ENCODE data around the gene PA2G4. TPM values are rescaled to one million over a fixed set of nuclear protein-coding genes. Genes with fewer than 3 reads are reported as not detected.
"Not testable (repeated sequence)": the region's sequence is repeated elsewhere in the genome, so short reads cannot be mapped to it uniquely, and the experiment has no call there.

The PA2G4 gene
- total RNA-seq, 1 donor from 2014 or later, result 364 TPM

- Mint-ChIP-seq H3K27ac (peak within 1 kb of the TSS; percentile 98), H3K36me3 (ENCODE audit: low read depth) (peaks cover 13% of the 10 kb centered on the region), H3K27me3 (ENCODE audit: low read depth) (no peaks in the 10 kb centered on the region), H3K4me1 (ENCODE audit: low read depth) (peaks cover 41% of the 10 kb centered on the region), H3K4me3 (ENCODE audit: low read depth) (peak within 1 kb of the TSS; percentile 95), H3K9me3 (no peaks in the 10 kb centered on the region)
- intact Hi-C loops (cut with micrococcal nuclease), result loop anchor here (1.0 to 5.0 kb wide), 4 partner anchors 26 to 70 kb away; partner anchors contain the start of genes NABP2, RNF41 and ZC3H10
- DNase-seq (ENCODE audit: low spot score), result peak; percentile 93
These were observed 47.9 kb downstream of the PA2G4 start, which contains the start of gene MYL6B for GRCh38 chr12:56152132-56152755. TSS of gene MYL6B (plus strand) at chr12:56152587. CDS start at chr12:56153919, 1,332 bp downstream.

DNA sequence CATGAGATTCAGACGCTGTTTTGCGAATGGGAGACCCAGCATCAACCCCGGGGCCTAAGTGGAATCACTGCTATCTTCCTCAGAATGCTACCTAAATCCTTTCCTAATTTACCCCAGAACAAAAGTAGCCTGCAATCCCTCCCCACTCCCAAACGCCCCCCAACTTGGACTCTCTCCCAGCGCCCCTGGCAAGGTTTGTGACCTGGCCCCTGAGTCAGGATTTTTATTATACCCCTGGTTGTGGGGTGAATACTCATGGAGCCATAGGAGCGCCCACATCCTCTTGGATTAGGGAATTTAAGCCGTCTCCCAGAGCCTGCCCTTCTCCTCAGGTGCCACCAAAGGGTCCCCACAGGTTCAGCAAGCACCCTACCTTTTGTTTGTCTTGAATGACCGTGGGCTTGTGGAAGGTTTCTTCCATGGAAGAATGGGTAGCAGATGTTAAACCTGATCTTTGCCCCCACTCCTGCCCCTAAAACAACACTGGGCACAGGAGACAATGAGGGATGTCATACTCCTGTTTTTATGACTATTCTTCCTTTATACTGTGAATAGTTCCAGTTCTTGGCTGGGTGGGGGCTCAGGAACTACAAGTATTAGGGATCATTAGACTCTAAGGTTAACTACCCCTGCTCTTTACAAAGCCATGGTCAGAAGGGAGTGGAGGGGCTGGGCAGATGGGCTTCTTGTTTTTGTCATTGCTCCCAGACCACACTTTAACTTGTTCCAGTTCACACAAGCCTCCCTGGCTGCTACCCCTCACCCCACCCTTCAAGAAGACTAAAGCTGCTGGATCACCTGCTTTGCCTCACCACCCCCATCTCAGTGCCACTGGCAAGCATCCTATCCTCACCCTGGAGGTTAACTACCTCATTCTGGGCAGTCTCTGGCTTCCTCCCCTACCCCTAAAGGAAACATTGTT is 48.7 kb downstream of the PA2G4 start:
- Mint-ChIP-seq H3K27me3 (ENCODE audit: low read depth) (no peaks in the 10 kb centered on the region), H3K9me3 (no peaks in the 10 kb centered on the region), H3K4me1 (ENCODE audit: low read depth) (peaks cover 44% of the 10 kb centered on the region), H3K4me3 (ENCODE audit: low read depth) (peak overlapping the region; percentile 95), H3K36me3 (ENCODE audit: low read depth) (peaks cover 16% of the 10 kb centered on the region), H3K27ac (peak overlapping the region; percentile 98)
- intact Hi-C loops (cut with micrococcal nuclease), result loop anchor here (1.0 to 5.0 kb wide), 4 partner anchors 27 to 69 kb away; partner anchors contain the start of genes NABP2, RNF41 and ZC3H10
- DNase-seq (ENCODE audit: low spot score), result no peak

DNA sequence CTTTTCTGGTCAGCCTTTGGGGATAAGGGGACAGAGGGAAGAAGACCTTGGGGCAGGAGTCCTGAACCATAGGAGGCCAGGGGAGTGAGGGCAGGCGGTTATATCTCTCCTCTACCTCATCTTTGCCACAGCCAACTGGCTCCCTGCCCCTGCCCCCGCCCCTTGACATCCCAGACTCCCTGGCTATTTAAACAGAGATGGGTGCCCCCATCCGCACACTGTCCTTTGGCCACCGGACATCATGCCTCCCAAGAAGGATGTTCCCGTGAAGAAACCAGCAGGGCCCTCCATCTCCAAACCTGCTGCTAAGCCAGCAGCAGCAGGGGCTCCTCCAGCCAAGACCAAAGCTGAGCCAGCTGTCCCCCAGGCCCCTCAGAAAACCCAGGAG is 49.3 kb downstream of the PA2G4 start:
- no peak for DNase-seq (ENCODE audit: low spot score)
- Mint-ChIP-seq H3K9me3 (no peaks in the 10 kb centered on the region), H3K27ac (no peak overlapping the region), H3K36me3 (ENCODE audit: low read depth) (peaks cover 23% of the 10 kb centered on the region), H3K4me3 (ENCODE audit: low read depth) (peak overlapping the region; percentile 95), H3K27me3 (ENCODE audit: low read depth) (no peaks in the 10 kb centered on the region), H3K4me1 (ENCODE audit: low read depth) (peaks cover 44% of the 10 kb centered on the region)
- intact Hi-C loops (cut with micrococcal nuclease), result loop anchor here (2.0 to 5.0 kb wide), 2 partner anchors 39 to 69 kb away; partner anchors contain the start of genes NABP2 and RNF41

DNA sequence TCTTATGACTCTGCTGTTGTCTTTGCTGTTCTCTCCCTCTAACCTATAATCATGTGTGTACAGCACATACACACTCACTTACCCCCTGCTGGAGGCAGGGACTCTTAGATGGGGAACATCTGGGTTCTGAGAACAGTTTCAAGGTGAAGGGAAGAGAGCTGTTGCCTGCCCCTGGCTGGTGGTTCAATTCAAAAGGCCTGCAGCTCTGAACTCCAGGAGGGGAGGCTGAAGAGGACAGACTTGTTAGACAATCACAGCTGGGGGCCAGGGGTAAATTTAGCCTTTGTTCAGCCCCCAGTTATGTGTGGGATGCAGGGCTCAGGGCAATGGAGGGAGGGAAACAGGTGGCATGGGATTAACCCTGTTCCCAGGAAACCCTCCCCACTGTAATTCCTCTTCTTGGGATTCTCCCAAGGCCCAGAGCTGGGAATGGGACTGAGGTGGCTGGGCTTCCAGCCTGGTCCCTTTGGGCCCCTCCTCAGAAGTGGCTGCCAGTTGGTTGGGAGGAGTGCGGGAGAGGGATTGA is 50.0 kb downstream of the PA2G4 start:
- DNase-seq (ENCODE audit: low spot score), result no peak
- intact Hi-C loops (cut with micrococcal nuclease), result loop anchor here (5.0 kb wide), 1 partner anchor 68 kb away; the partner anchor contains the start of genes NABP2 and RNF41
- Mint-ChIP-seq H3K9me3 (no peaks in the 10 kb centered on the region), H3K4me3 (ENCODE audit: low read depth) (no peak overlapping the region), H3K36me3 (ENCODE audit: low read depth) (peaks cover 29% of the 10 kb centered on the region), H3K27ac (peak overlapping the region; percentile 35), H3K4me1 (ENCODE audit: low read depth) (peaks cover 50% of the 10 kb centered on the region), H3K27me3 (ENCODE audit: low read depth) (no peaks in the 10 kb centered on the region)

GRCh38 chr12:56154818-56155217 is 50.5 kb downstream of the PA2G4 start:
- H3K4me1 Mint-ChIP-seq (ENCODE audit: low read depth), result peaks cover 54% of the 10 kb centered on the region
- intact Hi-C loops (cut with micrococcal nuclease), result loop anchor here (5.0 kb wide), 2 partner anchors 67 to 957 kb away; partner anchors contain the start of genes NABP2, RNF41 and STAT6
- H3K27ac Mint-ChIP-seq, result peak overlapping the region; percentile 14
- H3K27me3 Mint-ChIP-seq (ENCODE audit: low read depth), result no peaks in the 10 kb centered on the region
- no peaks in the 10 kb centered on the region for H3K9me3 Mint-ChIP-seq
- no peak overlapping the region for H3K4me3 Mint-ChIP-seq (ENCODE audit: low read depth)
- peaks cover 34% of the 10 kb centered on the region for H3K36me3 Mint-ChIP-seq (ENCODE audit: low read depth)
- no peak for DNase-seq (ENCODE audit: low spot score)

DNA sequence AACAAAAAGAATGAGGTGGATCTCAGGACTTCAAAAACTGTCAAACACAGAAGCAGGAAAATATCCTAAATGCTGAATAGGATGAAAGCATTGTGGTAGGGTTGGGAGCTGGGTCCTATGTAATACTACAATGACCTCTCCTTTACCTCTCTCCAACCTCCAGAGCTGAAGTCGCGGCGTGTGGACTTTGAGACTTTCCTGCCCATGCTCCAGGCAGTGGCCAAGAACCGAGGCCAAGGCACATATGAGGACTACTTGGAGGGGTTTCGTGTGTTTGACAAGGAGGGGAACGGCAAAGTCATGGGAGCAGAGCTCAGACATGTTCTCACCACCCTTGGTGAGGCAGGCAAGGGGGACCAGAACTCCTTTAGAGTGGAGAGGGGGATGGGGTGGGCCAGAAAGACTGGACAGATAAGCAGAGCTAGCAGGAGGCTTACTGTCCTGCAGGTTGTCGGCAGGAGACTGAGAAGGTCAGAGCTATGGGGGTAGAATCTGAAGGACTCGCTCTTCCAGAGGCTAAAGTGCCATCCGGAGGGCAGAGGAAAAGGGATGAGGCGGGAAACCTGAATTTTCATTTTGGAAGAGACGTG is 51.0 kb downstream of the PA2G4 start:
- Mint-ChIP-seq H3K27ac (peak overlapping the region; percentile 14), H3K4me1 (ENCODE audit: low read depth) (peaks cover 55% of the 10 kb centered on the region), H3K4me3 (ENCODE audit: low read depth) (peak overlapping the region; percentile 55), H3K27me3 (ENCODE audit: low read depth) (no peaks in the 10 kb centered on the region), H3K36me3 (ENCODE audit: low read depth) (peaks cover 39% of the 10 kb centered on the region), H3K9me3 (no peaks in the 10 kb centered on the region)
- DNase-seq (ENCODE audit: low spot score), result no peak
- intact Hi-C loops (cut with micrococcal nuclease), result loop anchor here (5.0 kb wide), 1 partner anchor 957 kb away; the partner anchor contains the start of gene STAT6

GRCh38 chr12:56156464-56157200 is 52.3 kb downstream of the PA2G4 start:
- H3K27me3 Mint-ChIP-seq (ENCODE audit: low read depth); DNase-seq (ENCODE audit: low spot score); H3K9me3 Mint-ChIP-seq: not testable (repeated sequence)
- H3K4me3 Mint-ChIP-seq (ENCODE audit: low read depth), result peak overlapping the region; percentile 97
- peak overlapping the region; percentile 91 for H3K27ac Mint-ChIP-seq
- H3K4me1 Mint-ChIP-seq (ENCODE audit: low read depth), result peaks cover 58% of the 10 kb centered on the region
- intact Hi-C loops (cut with micrococcal nuclease), result loop anchor here (5.0 kb wide), 1 partner anchor 956 kb away; the partner anchor contains the start of gene STAT6
- peaks cover 52% of the 10 kb centered on the region for H3K36me3 Mint-ChIP-seq (ENCODE audit: low read depth)

- no peaks in the 10 kb centered on the region for H3K27me3 Mint-ChIP-seq (ENCODE audit: low read depth)
- DNase-seq (ENCODE audit: low spot score), result peak; percentile 61
- H3K27ac Mint-ChIP-seq, result peak overlapping the region; percentile 91
- H3K9me3 Mint-ChIP-seq, result no peaks in the 10 kb centered on the region
- H3K4me3 Mint-ChIP-seq (ENCODE audit: low read depth), result peak overlapping the region; percentile 97
- intact Hi-C loops (cut with micrococcal nuclease), result loop anchor here (1.0 to 5.0 kb wide), 4 partner anchors 31 to 955 kb away; partner anchors contain the start of genes SMARCC2, STAT6 and ZC3H10
- peaks cover 60% of the 10 kb centered on the region for H3K36me3 Mint-ChIP-seq (ENCODE audit: low read depth)
- H3K4me1 Mint-ChIP-seq (ENCODE audit: low read depth), result peaks cover 58% of the 10 kb centered on the region
These were observed 53.1 kb downstream of the PA2G4 start for GRCh38 chr12:56157201-56158028.

- H3K4me1 Mint-ChIP-seq (ENCODE audit: low read depth), result peaks cover 54% of the 10 kb centered on the region
- H3K27me3 Mint-ChIP-seq (ENCODE audit: low read depth), result no peaks in the 10 kb centered on the region
- peak; percentile 92 for DNase-seq (ENCODE audit: low spot score)
- H3K27ac Mint-ChIP-seq, result peak within 1 kb of the TSS; percentile 91
- intact Hi-C loops (cut with micrococcal nuclease), result loop anchor here (1.0 to 5.0 kb wide), 4 partner anchors 31 to 954 kb away; partner anchors contain the start of genes SMARCC2, STAT6 and ZC3H10
- no peaks in the 10 kb centered on the region for H3K9me3 Mint-ChIP-seq
- peaks cover 68% of the 10 kb centered on the region for H3K36me3 Mint-ChIP-seq (ENCODE audit: low read depth)
- H3K4me3 Mint-ChIP-seq (ENCODE audit: low read depth), result peak within 1 kb of the TSS; percentile 97
These were observed 53.9 kb downstream of the PA2G4 start, which contains the start of gene MYL6 for GRCh38 chr12:56158029-56158925. TSS of gene MYL6 (plus strand) at chr12:56158359. CDS start at chr12:56158402, 43 bp downstream.

DNA sequence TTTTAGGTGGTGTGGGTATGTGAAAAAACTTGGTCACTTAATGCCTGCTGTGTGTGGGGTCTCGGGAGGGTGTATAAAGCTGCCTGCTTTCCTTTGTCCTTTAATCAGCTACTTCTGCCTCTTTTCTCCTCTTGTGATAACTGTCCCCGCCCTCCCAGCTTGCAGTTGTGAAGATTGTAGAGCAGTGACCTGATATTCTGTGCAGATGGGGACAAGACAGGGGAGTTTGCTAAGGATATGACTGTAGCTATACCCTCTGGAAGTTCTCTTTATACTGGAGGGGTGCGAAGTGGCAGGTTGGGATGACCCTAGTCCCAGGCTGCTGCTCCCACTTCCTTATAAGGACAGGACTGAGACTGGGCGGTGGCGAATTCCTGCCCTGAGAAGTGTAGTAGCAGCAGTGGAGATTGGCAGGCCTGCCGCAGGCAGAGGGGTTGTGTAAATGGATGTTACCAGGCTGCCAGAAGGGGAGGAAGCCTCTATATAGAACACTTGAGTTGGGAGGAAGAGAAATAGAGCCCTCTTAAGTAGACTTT is 54.6 kb downstream of the PA2G4 start:
- H3K27ac Mint-ChIP-seq, result peak overlapping the region; percentile 91
- H3K4me3 Mint-ChIP-seq (ENCODE audit: low read depth), result peak overlapping the region; percentile 97
- H3K9me3 Mint-ChIP-seq, result no peaks in the 10 kb centered on the region
- H3K27me3 Mint-ChIP-seq (ENCODE audit: low read depth), result no peaks in the 10 kb centered on the region
- peaks cover 47% of the 10 kb centered on the region for H3K4me1 Mint-ChIP-seq (ENCODE audit: low read depth)
- DNase-seq (ENCODE audit: low spot score), result no peak
- intact Hi-C loops (cut with micrococcal nuclease), result loop anchor here (1.0 to 5.0 kb wide), 4 partner anchors 30 to 953 kb away; partner anchors contain the start of genes SMARCC2, STAT6 and ZC3H10
- H3K36me3 Mint-ChIP-seq (ENCODE audit: low read depth), result peaks cover 75% of the 10 kb centered on the region
